Measurements from ENCODE around the gene CLDND2.

Gene CLDND2

GRCh38 chr19:51356159-51356801 lies 12.5 kb downstream of the CLDND2 start:
- DNase-seq (ENCODE audit: low read depth in 2 of 3, low spot score in 1 of 3) = no peak

DNA sequence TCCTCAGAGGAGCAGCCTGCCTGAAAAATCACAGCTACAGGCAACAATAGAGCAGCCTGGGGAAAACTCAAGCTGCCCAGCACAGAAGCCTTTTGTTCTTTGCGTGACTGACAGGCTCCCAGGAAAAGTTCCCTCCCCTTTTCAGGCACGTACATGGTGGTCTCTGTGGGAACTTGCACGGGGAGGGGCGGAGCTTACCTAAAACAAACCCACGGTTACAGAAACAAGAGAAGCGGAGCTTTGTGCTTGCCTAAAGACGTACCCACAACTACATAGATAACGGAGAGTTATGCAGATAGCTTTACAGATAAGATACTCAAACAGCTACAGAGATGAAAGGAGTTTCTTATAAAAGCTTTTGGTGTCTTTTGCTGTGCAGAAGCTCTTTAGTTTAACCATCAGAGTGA lies 14.1 kb downstream of the CLDND2 start:
- no peak for DNase-seq (ENCODE audit: low read depth in 2 of 3, low spot score in 1 of 3)

DNA sequence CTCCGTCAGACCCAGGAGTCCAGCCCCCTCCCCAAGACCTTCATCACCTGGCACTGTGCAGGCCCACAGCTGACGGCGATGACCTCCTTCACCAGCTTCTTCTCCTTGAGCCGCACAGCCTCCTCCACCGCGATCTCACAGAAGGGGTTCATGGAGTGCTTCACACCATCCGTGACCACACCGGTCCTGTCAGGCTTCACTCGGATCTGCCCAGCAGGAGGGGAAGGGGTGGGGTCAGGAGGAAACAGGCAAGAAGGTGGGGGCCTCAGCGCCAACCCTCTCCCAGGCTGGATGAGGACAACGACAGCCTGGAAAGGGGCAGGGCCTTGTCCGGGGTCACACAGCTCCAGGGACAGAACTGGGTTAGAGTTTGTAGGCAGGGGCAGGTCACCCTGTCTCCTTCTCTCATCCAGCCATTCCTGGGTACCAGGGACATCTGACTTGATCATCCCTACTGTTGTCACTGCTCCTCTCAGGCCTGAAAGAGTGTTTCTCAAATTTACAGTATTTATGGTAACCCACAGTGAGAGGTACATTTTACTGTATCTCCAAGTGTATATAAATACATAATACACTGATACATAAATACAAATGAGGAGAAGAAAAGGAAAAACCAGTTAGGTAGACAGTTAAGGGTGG lies 14.6 kb downstream of the CLDND2 start:
- no peak for DNase-seq (ENCODE audit: low read depth in 2 of 3, low spot score in 1 of 3)

DNA sequence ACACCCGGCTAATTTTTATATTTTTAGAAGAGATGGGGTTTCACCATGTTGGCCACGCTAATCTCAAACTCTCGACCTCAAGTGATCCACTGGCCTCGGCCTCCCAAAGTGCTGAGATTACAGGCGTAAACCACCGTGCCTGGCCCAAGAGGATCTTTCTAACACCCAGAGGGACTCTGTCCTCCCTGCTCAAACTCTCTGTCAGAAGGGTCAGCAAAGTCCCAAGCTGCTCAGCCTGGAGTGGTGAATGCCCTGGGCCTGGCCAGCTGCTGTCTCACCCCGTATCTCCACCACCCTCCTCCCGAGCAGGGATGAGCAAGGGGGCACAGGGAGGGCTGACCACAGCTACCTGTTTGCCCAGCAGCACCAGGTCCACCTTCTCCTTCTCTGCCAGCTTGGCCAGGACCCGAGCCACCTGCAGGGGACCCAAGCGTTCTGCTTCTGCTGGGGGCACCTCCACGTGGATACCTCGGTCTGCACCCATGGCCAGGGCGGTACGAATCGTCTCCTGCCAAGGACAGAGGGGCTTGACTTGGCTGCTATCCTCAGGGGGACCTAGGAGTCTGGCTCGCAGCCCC lies 15.9 kb downstream of the CLDND2 start:
- DNase-seq (ENCODE audit: low read depth in 2 of 3, low spot score in 1 of 3) = no peak

DNA sequence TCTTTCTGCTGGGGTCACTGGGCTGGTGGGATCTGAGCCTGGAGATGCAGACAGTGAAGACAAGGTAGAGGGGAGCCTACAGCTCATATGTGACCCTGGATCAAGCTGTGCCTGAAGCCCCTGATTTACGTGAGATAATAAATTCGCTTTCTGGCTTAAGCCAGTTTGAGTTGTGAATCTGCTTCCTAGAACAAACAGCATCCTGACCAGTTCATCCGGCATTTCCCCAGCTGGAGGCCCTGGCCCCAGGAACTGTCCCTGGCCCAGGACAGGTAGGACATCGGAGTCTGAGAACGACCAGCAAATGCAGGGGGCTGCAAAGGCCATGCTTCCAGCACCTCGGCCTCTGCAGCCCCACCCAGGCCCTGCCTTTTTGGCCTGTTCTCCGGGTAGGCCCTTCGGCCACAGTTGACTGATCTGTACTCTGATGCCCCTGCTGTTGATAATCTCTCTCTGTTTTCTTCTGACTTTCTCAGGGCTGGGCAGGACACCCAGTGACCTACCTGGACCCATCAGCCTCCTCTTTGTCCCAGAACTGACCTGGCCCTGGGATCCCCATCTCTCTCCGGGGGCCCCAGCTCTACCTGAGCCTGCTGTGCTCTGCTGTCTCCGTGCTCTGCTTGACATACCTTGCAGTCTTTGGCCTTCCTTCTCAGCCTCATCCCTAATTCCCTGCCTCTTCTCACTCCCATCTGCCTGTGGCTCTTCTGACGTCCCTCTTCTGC lies 17.4 kb downstream of the CLDND2 start:
- DNase-seq (ENCODE audit: low read depth in 2 of 3, low spot score in 1 of 3) = no peak

DNA sequence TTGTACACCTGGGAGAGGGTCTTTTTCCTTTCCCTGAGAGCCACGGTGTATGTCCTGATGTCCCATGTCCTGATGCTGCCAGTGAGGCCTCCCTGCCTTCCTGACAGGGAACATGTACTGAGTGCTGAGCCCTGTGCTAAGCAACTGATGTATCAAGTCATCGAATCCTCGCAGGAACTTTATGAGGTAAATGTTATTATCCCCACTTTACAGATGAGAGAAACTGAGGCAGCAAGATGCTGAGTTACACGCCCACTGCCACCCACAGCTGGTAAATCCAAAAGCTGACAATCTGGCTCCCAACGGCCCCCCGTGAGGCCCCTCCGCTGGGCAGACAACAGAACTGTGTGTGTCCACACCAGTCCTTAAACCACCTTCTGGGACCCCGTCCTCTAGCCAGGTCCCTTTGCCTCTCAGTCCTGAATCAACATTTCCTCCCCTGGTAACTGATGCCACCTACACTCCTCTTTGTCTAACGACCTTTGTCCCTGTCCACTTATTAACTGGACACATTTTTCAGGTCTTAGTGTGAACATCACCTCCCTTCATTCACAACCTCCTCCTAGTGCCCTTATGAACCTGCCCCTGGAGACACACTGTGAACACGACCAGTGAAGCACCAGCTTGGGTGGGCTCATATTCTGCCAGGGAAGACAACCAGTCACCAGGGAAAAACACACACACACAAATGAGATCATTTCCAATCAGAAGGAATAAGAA lies 21.4 kb downstream of the CLDND2 start:
- no peak for DNase-seq (ENCODE audit: low read depth in 2 of 3, low spot score in 1 of 3)

- no peak for DNase-seq (ENCODE audit: low read depth in 2 of 3, low spot score in 1 of 3)
Measured at GRCh38 chr19:51346742-51347141, 22.1 kb downstream of the CLDND2 start.

DNA sequence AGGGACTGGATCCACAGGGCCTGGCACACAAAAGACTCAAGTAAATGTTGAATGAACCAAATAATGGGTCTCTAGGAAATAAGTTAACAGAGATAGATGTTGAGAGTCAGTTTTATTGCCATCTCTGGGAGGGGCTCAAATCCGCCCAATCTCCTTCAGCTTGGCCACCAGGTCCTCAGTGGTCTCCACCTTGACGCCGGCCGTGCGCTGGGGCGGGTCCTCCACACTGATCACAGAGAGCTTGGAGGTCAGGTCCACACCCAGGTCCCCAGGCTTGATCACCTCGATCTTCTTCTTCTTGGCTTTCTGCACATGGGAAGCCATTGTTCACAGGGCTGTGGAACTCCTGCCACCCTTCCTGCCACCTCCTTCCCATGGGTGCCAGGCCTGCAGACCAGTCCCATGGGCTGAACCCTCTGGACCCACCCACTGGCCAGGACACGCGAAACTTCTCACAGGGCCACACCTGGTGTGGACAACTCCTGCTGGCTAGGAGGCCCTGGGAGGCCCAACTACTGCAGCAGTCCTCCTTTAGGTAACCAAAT lies 23.7 kb downstream of the CLDND2 start:
- no peak for DNase-seq (ENCODE audit: low read depth in 2 of 3, low spot score in 1 of 3)

DNA sequence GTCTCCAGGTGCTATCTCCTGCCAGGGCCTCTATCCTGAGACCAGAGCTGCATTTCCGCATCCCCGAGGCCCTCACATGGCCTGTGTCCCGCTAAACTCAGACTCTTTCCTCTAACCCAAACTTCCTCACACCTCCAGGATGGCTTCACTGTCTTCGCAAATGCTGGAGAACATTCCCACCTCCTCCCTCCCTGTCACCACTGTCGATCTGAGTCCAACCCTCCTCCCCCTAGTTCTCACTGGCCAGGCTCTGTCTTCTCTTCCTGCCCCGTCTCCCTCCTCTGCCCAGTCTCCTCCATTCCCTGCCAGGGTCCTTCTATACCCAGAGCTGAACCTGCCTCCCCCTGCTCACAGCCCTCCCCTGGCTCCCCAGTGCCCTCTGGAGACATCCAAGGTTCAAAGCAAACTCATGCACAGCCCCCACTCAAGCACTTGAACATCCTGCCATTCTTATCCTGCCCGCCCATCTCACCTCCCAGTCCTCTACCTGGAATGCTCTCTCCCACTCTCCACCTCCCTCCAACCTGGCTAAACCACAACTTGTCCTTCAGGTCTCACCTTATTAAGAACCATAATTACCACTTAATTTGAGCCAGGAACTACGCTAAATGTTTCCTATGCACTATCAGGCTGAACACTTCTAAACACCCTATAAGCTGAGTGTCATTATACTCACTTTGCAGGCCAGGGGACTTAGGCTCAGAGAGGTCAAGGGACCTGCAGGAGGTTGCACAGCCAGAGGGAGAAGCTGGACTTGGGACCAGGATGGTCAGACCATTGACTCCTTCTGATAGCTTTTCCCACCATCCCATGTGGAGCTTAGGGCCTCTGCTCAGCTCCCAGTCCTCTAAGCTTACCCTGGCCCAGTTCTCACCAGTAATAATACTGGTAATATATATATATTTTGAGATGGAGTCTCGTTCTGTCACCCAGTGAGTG lies 25.9 kb downstream of the CLDND2 start:
- no peak for DNase-seq (ENCODE audit: low read depth in 2 of 3, low spot score in 1 of 3)

- DNase-seq (ENCODE audit: low read depth in 2 of 3, low spot score in 1 of 3) = no peak
Measured at GRCh38 chr19:51341976-51342580, 26.7 kb downstream of the CLDND2 start, which contains the start of gene VSIG10L. Gene VSIG10L (minus strand): TSS chr19:51342139. CDS start chr19:51342124, 15 bp downstream.

DNA sequence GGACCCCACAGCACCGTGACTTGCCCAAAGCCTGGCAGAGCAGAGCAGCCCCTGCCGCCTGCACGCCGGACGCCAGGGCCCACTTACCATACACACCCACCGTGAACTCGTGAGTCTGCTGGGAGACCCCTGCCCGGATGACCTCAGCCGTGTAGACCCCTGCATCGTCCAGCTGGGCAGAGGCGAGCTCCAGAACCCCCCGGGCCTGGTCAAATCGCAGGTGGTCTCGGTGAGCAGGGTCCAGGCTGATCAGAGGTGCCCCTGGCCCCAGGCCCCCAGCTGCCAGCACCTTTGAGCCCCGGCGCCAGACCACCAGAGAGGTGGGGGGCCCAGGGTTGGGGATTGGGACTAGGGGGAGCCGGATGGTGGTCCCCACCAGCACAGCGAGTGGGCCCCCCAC lies 27.7 kb downstream of the CLDND2 start:
- DNase-seq (ENCODE audit: low read depth in 2 of 3, low spot score in 1 of 3) = no peak

GRCh38 chr19:51339687-51340656 lies 28.8 kb downstream of the CLDND2 start:
- DNase-seq (ENCODE audit: low read depth in 2 of 3, low spot score in 1 of 3) = peak; percentile 96 to 98 (median 98)

DNA sequence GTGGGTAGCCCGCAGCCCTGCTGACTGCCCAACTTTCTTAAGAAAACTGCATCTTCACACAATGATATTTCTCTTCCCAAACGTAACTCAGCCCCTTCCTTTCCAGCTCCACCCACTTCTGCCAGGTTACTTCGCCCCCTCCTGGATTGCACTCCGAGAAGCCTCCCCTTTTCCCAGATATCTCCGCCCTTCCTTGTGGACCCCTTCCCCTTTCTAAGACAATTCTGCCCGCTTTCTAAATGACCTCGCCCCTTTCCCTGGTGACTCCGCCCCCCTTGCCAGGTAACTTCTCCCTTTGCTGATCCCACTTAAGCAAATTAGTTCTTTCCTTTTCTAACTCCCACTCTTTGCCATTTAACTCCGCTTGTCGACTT lies 29.5 kb downstream of the CLDND2 start:
- DNase-seq (ENCODE audit: low read depth in 2 of 3, low spot score in 1 of 3) = no peak

- peak; percentile 78 to 87 (median 83) for DNase-seq (ENCODE audit: low read depth in 2 of 3, low spot score in 1 of 3)
Measured at GRCh38 chr19:51338563-51339312, 30.1 kb downstream of the CLDND2 start.

DNA sequence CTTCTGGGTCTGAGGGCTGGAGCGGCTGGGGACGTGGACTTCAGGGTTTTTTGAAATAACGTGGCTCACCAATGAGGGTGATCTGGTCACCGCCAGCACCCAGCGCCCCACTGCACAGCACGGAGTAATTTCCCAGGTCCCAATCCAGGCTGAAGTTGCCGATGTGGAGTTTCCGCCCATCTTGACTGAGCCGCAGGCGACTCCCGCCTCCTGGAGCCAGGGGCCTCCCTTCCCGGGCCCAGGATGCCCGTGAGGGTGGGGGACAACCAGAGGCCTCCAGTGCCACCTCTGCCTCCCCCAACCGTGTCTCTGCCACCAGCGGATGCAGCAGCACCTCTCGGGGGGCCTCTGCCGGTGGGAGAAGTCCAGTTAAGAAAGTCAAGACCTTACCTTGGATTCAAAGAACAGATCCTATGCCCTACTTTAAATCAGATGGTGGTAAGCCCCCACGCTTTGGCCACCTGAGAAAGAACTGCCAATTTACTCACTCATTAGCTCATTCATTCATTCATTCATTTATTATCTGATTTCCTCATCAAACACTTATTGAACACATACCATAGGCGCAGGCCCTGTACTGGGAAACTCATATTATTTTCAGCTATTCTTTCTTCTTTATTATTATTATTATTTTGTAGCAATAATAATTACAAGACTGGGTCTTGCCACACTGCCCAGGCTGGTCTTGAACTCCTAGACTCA lies 30.8 kb downstream of the CLDND2 start:
- no peak for DNase-seq (ENCODE audit: low read depth in 2 of 3, low spot score in 1 of 3)

- DNase-seq (ENCODE audit: low read depth in 2 of 3, low spot score in 1 of 3) = no peak
Measured at GRCh38 chr19:51337141-51337860, 31.5 kb downstream of the CLDND2 start.

All from stimulated activated CD4-positive, alpha-beta T cell treated with anti-CD3 and anti-CD28 coated beads, Interleukin-12 subunit alpha, Interleukin-12 subunit beta, amount 100 ng/mL, for 48 hours (primary cell).